Hindlimb muscle (tissue), 1 donor: Measurements from ENCODE around the gene PKIG. TPM values are rescaled to one million over a fixed set of nuclear protein-coding genes. Genes with fewer than 3 reads are reported as not detected.
A peak's percentile ranks its signal among the peaks of the same experiment; 100 is the strongest.

Experiments
- DNase-seq: peaks from one replicate; pipeline ENCODE4 v3.0.0-alpha.2; 2013
- polyA plus RNA-seq: library from polyadenylated mRNA; unstranded; fragments of 120-200 nt; gene quantifications from one replicate; pipeline ENCODE4 v1.2.1, GENCODE V29; 2013; ENCODE audit not compliant: insufficient read length

Gene PKIG
- polyA plus RNA-seq, 1 donor, result 57.2 TPM

DNA sequence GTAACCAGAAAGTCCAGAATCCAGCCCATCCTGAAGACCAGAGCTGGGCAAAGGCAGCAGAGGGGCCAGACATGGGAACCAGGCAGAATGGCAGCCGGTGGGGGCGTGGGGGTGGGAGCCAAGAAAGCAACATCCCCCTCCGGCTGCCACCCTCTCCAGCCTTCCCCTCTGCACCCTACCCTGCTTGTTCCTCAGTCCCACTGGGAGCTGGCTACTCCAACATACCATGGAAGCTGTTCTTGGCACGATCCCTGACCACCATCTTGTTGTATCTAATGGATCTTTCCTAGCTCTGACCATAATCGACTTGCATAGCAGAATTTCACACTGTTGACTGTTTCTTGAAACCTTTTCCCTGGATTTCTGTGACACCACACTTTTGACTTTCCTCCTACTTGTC, 38.9 kb downstream of the PKIG start:
- DNase-seq, result no peak

DNA sequence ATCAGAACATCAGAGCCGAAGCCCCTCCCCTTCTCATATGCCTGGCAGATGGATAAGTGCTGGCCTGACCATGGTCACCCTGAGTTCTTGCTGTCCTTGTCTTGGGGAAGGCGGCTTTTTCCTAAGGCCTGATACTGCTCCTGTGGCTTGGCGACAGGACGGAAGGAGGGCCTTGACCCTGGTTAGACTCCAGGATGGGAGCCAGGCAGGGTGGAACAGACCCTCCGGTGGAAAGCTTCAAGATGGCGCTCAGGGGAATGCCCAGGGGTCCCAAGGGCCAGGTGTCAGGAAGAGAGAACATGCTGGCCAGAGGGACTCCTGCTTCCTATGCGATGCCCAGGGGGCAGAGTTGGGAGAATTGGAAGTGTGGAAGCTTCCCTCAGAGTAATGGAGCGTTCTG, 39.6 kb downstream of the PKIG start:
- DNase-seq, result no peak

DNA sequence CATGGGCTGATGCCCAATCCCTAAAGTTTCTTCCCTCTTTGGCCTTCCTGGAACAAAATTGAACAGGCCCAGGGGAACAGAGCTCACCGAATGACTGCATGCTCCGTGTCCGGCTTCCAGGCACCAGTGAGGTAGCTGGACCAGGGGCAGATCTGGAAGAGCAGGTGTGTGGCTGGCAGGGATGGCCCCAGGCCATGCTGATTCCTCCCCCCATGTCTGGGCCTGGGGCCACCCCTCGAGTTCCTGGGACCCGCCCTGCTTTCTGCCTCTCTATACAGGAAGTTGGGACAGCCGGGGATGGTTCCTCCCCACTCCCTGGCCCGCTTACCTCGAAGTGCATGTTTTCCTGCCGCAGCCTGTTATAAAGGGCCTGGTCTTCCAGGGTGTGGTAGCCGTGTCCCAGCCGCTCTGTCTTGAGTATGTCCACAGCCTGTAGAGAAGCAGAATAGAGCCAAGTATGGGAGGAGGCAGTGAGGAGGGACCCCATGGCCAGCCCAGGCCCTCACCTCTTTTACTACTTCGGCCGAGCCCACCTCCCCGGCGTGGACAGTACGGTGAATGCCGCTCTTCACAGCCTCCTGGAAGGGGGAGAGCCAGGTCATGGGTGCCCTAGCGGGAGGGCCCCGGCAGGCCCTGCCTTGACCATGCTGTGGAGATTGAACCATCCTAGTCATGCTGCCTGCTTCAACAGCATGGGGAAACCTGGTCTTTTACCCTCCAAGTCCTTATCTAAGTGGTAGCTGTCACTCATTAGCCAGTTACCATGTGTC, 40.3 kb downstream of the PKIG start:
- DNase-seq, result no peak

GRCh38 chr20:44624152-44624551, 41.8 kb downstream of the PKIG start:
- DNase-seq, result no peak

GRCh38 chr20:44624743-44625271, 42.4 kb downstream of the PKIG start:
- DNase-seq, result no peak

DNA sequence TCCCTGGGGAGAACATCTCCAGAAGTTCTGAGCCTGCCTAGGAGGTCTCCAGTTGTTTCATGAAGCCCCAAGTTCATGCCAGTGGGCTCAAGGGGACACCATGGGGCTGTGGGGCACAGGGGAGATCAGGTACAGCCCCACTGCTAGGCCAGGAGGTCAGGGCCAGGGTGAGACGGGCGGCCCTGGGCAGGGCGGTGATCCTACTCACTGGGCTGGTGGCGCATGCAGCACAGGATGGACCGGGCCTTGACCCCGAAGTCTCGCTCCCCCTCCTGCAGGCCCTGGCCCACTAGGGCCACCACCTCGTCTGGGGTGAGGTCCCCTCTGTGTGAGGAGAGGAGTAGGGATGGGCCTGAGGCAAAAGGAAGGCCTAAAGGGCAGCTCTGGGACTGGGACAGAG, 43.0 kb downstream of the PKIG start:
- DNase-seq, result no peak

GRCh38 chr20:44626278-44626677, 43.9 kb downstream of the PKIG start:
- no peak for DNase-seq

DNA sequence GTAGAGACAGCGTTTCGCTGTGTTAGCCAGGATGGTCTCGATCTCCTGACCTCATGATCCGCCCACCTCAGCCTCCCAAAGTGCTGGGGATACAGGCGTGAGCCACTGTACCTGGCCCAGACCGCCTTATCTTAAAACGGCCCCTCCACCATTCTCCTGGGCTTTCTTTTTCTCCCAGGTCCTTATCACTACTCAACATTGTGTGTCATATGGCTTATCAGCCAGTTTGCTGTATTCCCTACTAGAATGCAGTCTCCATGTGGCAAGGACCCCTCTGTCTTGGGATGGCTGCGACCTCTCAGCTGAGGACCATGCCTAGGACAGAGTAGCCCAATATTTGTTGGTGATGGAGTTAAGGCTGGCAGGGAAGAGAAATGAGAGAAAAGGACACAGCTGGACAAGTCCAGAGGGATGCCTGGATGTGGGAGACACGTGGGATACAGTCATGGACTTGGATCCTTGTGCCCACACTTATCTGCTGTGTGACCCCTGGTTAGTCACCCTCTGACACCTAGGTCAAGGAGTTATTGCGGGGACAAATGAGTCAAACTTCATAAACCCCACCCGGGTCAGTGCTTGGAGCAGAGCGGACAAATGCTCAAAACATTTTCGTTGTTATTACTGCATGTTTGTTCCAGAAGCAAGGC, 45.1 kb downstream of the PKIG start:
- DNase-seq, result no peak

- no peak for DNase-seq
Measured at GRCh38 chr20:44629017-44629385, 46.6 kb downstream of the PKIG start.

- no peak for DNase-seq
Measured at GRCh38 chr20:44629542-44629941, 47.2 kb downstream of the PKIG start.

DNA sequence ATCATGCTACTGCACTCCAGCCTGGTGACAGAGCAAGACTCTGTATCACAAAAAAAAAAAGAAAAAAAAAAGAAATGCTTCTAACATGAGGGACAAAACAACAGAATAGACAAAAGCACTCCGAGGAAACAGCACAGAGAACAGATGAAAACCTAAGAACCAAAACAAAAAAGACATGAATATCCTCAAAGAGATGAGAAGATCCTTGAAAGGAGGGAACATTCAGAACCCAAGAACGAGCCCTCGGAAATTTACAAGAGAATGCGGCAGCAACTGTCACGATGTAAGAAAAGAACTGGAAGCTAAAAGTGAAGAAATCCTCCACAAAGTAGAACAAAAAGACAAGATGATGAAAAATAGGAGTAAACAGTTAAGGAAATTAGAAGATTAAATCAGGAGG, 47.9 kb downstream of the PKIG start:
- DNase-seq, result no peak

DNA sequence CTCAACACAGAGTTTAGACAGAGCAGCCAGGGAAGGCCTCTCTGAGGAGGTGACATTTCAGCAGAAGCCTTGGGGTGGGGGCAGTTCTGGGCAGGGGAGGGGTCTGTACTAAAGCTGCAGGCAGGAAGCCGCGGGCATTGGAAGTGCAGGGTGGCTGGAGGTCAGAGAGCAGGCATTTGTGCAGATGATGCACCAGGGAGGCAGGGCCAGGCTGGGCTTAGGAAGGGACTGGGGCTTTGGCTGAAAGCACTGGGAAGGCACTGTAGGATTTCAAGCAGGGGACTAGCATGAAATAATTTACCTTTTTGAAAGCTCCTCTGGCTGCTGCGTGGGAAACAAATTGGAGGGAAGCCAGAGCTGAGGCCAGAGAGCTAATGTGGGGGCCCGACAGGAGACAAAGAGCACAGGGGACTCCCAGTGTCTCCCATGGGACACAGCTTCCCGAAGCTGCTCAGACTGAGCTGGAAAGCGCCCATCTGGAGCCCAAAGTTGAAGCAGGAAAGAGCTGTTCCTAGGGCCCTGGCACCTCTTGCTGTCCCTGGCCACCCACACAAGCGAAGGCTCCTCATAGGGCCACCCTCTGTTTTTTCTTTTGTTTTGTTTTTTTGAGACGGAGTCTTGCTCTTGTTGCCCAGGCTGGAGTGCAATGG, 49.8 kb downstream of the PKIG start:
- DNase-seq, result no peak

GRCh38 chr20:44633187-44633810, 50.9 kb downstream of the PKIG start:
- DNase-seq, result no peak

- no peak for DNase-seq
Measured at GRCh38 chr20:44633872-44634600, 51.7 kb downstream of the PKIG start.

DNA sequence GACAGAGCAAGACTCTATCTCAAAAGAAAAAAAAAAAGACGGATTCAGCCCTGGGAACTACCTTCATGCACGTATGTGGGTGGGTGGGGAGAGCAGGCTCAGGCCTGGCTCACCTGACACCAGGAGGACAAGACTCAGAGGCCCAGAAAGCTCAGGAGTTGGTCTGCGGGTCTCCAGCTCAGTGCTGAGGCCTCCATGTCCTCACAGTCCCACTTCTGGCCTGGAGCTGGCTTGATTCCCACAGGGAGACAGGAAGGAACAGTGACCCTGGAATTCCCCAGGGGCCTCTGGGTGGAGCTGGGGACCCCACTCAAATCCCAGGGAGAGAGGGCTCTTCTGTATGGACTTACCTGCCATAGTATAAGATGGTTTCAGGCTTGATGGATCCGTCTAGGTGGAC, 53.5 kb downstream of the PKIG start:
- DNase-seq, result no peak

DNA sequence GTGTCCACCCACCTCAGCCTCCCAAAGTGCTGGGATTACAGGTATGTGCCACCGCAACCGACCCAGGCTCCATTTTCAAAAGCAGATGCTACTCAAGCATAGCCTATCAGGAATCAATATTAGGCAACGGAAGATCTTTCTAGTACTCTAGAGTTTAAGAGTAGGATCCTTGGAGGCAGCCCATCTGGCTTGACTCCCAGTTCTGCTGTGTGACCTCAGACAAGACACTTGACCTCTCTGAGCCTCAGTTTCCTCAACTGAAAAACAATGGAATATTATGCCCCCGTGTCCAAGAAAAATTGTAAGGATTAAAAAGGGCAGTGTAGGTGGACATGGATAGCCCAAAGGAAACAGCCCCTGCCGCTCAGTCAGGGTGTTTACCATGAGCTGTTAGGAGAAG, 54.7 kb downstream of the PKIG start:
- no peak for DNase-seq

DNA sequence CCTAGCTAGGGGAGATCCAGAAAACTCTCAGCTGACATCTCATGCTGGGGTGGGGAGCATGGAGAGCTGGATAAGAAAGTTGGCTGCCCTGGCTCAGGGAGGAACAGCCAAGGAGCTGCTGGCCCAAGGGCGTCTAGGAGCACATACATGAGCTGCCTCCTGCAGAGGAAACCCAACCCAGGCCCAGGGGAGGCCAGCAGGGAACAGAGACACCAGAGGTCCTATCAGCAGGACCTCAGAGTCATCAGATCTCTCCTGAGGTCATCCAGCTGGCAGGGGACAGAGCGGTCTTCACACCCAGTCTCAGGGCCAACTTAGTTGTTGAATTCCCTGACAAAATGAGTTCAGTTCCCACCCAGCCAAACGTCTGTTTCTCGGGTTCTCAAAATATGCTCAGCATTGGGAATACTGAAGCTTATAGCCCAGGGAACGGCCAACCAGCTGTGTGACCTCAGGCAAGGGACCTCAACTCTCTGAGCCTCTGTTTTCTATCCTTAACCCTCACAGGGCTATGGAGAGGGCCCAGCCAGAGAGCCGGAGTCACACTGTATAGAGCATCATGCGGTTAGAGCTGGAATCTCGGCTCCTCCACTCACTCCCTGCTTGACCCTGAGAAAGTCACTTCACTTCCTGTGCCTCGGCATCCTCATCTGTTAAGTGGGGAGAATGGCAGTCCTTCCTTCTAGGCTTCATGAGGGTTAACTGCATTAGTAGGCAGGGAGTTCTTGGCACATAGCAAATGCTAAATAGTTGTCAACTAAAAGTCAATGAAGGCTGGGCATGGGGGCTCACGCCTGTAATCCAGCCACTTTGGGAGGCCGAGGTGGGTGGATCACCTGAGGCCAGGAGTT, 55.4 kb downstream of the PKIG start:
- peak; percentile 64 for DNase-seq

GRCh38 chr20:44640522-44640921, 58.1 kb downstream of the PKIG start:
- DNase-seq, result no peak

DNA sequence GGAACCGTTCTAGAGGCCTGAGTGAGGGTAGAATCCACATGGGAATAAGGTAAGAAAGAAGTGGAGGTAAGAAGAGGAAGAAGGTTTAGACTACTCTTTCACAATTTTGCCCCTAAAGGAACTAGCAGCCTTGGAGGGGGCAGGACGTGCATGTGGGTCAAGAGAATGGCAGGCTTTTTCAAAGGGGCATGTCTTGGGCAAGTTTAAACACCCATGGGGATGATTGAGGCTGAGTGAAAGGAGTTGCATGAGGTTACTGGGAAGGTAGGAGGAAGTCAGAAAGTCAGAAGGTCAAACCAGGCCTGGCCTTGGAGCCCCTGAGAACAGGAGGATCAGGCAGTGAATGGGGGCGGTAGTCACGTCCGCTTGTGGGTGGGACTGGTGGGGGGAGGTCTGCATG, 58.9 kb downstream of the PKIG start:
- no peak for DNase-seq

DNA sequence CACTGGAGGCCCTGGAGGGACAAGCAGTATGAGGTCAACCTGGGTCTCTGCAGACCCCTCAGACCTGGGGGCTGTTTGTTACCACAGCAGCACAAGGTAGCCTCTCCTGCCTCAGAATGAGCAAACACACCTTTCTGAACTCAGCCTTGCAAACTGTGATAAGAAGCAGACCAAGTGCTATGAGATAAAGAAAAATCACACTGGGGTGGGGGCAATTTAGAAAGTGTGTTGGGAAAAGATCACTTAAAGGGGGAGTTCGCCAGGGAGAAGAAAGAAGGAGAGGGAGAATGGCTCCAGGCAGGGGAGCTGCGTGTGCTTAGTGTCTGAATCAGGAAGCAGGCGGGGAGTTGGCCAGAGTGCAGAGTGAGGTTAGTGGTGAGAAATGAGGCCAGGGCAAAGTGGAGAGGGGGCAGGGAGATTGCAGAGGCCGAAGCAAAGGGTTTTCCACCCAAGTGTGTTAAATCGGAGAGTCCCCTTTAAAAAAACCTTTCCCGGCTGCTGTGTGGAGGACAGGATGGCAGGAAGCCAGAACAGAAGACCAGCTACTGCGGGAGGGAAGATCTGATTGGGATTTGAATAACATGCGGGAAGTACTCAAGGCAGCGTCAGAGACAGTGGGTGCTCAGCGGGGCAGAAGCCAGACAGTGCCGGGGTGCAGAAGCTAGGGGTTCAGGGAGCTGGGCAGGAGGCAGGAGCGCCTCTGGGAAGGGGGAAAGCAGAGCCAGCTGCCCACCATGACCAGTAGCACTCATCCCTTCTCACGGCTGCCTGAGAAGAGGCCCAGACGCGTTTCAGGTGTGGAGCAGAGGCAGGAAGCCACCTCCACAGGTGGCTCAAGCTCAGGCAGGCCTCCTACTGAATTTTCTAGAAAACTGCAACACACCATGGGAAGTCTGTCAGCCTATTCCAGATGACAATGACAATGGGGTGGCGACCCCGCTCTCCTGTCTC, 60.1 kb downstream of the PKIG start:
- DNase-seq, result peak; percentile 71
